SHP77 (cell line): ENCODE measurements around the gene KBTBD13.
"Not testable (repeated sequence)": the region's sequence is repeated elsewhere in the genome, so short reads cannot be mapped to it uniquely, and the experiment has no call there.

Source experiments
- DNase-seq, 2 experiments: peaks; one replicate each; lab custom pipeline; 2025; lab: John Stamatoyannopoulos, UW

The KBTBD13 gene

DNA sequence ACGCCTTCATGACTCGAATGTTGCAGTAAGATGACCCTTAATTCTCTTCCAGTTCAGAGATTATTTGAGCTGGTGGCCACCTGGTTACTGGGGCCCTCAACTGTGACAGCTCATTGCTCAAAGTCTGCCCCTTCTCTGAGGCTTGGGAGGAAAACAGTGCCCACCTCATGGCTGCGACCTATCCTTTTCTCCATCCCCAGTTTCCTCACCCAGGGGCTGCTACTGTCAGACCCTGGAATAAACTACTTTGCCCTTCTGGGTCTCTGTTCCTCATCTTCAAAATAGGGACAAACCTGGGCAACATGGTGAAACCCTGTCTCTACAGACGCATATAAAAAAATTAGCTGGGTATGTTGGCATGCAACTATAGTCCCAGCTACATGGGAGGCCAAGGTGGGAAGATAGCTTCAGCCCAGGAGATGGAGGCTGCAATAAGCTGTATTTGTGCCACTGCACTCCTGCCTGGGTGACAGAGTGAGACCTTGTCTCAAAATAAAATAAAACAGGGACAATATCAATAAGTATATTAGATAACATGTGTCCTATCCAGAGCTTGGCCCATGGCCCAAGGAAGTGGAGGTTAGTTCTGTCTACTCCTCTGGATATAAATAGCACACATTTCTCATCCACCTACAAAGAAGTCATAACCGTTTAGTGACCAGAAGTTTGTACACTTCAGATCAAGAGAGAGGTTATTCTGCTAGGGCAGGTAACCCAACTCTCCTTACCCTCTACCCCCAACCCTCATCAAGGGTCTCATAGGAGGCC lies 6.6 kb upstream of the KBTBD13 start:
- no peak for DNase-seq

DNA sequence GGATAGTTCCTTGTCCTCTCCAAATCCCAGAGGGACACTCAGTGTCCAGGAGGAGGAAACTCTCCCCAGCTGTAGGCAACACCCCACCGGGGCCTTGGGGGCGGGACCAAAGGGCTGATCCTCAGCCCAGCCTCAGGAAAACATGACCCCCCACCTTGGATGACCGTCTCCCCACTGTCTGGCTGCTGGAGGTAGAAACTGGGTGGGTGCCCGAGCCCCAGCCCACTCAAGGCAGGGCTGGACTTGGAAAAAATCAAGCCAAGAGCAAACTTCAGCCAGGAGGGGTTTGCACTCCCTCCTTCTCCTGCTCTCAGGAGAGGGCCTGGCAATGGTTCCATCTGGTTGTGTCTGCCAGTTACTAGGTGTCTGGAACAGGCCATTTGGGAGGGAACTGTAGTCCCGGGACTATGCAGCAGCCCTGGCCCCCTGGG lies 5.2 kb upstream of the KBTBD13 start:
- DNase-seq: no peak

DNA sequence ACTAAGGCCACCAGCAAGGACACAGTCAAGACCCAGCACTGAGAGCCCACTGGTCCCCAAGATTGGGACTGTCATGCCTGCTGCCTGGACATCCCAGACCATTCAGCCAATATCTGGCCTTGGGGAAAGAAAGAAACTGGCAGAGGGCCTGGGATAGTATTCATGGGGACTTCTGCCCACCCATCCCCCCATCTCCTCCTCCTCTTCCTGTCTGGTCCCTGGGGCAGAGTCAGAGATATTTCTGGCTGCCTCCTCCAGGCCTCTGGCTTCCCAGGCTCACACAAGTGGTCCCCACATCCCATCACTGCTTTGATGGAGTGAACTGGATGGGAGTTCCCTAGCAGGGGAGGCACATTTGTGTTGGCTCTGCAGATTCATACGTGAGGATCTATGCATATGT lies 4.5 kb upstream of the KBTBD13 start:
- DNase-seq: no peak

DNA sequence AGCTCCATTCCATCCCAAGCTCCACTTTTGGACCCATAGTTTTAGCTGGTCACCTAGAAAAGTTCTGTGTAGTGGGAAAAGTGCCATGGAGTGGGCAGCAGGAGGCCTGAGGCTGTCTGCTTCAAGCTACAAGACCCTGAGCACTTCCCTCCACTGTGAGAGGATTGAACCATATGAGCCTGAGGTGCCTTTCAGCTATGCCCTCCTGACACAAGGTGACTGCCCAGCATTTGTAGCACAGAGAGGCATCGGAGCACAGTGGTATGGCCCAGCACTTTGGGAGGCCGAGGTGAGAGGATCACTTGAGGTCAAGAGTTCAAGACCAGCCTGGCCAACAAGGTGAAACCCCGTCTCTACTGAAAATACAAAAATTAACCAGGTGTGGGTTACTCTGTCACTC lies 3.9 kb upstream of the KBTBD13 start:
- DNase-seq: no peak

DNA sequence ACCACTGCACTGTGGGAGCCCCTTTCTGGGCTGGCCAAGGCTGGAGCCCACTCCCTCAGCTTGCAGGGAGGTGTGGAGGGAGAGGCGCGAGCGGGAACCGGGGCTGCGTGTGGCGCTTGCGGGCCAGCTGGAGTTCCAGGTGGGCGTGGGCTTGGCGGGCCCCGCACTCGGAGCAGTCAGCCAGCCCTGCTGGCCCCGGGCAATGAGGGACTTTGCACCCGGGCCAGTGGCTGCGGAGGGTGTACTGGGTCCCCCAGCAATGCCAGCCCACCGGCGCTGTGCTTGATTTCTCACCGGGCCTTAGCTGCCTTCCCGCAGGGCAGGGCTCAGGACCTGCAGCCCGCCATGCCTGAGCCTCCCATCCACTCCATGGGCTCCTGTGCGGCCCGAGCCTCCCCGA lies 1.6 kb upstream of the KBTBD13 start:
- not testable (repeated sequence) for DNase-seq

DNA sequence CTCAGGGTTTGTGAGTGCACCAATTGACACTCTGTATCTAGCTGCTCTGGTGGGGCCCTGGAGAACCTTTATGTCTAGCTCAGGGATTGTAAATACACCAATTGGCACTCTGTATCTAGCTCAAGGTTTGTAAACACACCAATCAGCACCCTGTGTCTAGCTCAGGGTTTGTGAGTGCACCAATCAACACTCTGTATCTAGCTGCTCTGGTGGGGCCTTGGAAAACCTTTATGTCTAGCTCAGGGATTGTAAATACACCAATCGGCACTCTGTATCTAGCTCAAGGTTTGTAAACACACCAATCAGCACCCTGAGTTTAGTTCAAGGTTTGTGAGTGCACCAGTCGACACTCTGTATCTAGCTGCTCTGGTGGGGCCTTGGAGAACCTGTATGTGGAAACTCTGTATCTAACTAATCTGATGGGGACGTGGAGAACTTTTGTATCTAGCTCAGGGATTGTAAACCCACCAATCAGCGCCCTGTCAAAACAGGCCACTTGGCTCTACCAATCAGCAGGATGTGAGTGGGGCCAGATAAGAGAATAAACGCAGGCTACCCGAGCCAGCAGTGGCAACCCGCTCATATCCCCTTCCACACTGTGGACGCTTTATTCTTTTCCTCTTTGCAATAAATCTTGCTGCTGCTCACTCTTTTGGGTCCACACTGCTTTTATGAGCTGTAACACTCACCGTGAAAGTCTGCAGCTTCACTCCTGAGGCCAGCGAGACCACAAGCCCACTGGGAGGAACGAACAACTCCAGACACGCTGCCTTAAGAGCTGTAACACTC lies 745 bp upstream of the KBTBD13 start:
- DNase-seq: not testable (repeated sequence)

DNA sequence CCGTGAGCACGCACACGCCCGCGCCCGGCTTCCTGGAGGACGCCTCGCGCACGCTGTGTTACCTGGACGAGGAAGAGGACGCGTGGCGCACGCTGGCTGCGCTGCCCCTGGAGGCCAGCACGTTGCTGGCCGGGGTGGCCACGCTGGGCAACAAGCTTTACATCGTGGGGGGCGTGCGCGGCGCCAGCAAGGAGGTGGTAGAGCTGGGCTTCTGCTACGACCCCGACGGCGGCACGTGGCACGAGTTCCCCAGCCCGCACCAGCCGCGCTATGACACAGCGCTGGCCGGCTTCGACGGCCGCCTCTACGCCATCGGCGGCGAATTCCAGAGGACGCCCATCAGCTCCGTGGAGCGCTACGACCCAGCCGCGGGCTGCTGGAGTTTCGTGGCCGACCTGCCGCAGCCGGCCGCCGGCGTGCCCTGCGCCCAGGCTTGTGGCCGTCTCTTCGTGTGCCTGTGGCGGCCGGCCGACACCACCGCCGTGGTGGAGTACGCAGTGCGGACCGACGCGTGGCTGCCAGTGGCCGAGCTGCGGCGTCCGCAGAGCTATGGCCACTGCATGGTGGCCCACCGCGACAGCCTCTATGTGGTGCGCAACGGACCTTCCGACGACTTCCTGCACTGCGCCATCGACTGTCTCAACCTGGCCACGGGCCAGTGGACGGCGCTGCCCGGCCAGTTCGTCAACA lies 890 bp downstream of the KBTBD13 start:
- no peak for DNase-seq

DNA sequence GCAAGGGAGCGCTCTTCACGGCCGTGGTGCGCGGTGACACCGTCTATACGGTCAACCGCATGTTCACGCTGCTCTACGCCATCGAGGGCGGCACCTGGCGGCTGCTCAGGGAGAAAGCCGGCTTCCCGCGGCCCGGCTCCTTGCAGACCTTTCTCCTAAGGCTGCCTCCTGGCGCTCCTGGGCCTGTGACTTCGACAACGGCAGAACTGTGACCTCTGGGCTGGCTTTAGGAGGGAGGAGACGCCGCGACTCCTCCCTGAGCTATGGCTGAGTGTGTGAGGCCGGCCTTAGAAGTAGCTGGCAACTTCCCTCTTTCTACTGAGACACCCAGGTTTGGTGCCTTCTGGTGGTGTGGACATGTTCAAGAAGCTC lies 1.4 kb downstream of the KBTBD13 start:
- no peak for DNase-seq

DNA sequence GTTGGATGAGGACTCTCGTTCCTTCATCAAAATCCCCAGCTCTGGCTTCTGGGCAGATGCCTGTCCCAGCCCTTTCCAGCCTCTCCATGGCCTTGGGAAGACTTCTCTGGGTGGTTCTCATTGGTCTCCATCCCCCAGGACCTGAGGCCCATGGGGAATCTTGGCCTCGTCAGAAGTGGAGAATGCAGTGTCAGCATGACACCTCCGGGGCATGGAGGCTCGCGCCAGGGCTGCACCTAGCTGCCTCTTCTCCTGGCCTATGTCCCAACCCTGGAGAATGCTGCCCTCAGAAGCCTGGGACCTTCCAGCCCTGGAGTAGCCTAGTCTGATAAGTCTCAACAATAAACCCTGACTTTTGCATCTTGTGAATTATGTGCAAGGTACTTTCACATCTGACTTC lies 3.0 kb downstream of the KBTBD13 start:
- DNase-seq: no peak

DNA sequence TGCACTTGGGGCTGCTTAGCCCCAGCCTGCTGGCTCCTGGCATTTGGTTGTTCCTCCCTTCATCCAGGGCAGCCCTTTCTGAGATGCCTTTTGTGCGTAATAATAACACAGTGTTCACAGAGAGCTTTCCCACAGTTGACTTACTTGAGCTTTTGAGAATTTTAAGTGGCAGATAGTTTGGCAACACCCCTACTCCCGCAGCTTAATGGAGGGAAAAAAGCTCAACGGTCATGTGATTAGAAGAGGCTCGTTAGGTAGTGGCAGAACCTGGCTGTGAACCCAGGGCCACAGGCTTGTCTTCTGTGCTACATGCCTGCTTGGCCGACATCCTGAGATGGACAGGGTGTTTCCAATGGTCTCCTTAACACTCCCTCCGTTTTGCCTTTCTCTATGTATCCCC lies 4.7 kb downstream of the KBTBD13 start:
- no peak for DNase-seq

DNA sequence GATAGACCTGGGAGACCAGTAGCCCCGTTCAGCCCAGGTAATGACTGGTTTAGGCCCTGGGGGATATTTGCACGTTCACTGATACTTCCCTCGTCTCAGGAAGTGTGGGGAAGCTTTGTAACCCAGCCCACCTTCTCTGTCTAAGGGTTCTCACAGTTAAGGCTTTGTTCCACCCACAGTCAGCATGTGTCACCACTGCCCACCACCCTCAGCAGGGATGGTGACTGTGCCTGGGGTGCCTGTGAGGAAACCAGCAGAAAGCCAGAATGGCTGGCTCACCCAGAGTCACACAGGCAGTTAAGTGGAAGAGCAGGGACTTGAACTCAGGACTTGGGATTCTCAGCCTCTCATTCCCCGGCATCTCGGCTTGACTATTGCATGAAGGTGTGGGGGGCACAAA lies 5.2 kb downstream of the KBTBD13 start:
- no peak for DNase-seq

DNA sequence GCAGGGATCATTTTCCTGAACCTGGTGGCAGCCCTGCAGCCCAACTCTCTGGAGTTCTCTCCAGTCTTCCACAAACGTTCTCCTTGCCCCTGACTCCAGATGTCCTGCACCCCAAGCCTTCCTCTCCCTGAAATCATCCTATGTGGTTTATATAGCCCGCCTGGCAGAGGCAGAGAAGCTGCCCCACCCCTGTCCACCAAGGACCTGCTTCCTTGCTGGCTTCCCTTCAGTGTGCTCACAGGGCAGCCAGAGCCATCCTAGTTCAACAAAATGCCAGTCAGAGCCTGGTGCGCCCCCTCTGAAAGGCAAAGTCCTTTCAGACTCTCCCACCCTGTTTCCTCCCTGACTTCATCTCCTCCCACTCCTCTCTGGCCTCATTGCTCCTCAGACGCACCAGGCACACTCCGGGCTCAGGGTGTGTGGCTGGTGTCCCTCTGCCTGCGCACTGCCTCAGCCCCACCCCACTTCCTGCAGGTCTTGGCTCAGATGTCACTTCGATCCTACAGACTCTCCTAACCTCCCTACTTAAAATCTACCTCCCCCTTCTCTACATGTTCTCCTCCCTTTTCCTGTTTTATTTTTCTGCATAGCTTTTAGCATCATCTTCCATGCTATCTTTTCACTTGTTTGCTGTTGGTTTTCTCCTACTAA lies 5.9 kb downstream of the KBTBD13 start:
- DNase-seq: peak in 1 of 2 experiments; percentile 28

DNA sequence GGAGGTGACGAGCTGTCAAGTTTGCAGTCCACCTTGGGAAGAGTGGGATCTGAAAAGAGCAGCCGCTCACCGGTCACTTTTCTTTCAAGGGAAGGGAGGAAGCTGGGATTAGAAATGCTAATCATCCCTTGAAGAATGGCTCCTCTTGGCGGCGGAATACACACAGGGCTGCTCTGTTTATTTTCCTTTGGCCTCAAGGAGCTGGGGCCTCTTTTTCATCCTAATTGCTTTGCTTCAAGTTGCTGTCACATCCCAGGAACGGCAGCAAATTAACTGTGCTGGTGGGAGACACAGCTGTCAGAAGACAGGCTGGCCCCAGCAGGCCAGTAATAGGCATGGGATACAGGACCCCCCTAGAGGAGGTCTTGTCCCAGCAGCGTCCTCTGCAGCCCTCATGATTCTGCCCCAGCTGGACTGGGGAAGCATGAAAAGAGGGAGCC lies 6.7 kb downstream of the KBTBD13 start:
- DNase-seq: no peak

DNA sequence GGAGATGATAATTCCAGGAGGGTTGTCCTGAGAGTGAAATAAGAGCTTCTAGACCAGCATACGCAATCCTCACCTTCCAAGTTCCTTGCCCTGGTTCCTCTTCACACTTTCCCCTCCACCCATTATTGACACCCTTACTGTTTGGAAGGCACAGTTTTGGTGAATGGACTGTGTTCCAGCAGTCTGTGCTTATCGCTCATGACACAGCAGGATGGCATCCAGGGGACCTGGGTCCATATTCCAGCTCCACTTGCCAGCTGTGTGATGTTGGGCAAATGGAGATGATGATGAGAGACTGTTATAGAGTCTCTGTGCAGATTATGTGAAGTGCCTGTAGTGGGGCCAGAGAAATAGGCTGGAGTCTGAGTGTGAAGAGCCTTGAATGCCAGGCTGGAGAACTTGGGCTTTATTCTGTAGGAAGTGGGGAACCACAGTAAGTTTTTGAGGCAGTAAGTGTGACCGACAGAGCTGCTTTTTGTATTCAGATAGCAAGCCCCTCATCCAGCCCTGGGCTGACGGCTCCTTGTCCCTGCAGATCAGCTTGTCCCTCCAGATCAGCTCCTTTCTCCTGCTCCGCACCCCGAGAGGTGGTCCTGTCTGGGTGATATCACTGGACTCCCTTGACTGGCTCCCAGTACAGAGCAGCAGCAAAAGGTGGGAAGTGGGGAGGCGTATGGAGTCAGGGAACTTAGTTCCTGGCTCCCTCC lies 8.1 kb downstream of the KBTBD13 start:
- DNase-seq: no peak

DNA sequence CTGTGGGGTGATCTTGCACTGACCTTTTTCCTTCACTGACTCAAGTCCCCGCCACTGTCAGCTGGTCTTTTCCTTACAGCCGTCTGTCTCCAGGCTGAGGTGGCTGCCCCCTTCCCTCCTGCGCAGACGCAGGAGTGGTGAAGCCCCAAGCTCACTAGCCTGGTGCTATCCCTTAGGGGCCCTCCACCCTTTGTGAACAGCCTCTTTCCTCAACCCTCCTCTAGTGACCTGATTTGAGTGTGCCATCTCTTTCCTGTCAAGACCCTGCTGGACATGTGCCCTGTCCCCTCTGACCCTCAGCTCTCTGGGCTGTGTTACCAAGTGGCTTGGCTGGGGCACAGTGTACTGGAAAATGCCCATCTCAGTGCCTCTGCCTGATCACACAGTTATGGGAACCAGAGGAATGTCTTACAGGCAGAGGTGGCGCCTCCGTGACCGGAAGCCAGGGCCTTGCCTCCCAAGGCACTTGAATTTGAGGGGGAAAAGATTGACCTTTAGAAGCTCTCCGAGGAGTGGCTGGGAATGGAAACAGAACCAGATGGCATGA lies 8.7 kb downstream of the KBTBD13 start:
- no peak for DNase-seq

DNA sequence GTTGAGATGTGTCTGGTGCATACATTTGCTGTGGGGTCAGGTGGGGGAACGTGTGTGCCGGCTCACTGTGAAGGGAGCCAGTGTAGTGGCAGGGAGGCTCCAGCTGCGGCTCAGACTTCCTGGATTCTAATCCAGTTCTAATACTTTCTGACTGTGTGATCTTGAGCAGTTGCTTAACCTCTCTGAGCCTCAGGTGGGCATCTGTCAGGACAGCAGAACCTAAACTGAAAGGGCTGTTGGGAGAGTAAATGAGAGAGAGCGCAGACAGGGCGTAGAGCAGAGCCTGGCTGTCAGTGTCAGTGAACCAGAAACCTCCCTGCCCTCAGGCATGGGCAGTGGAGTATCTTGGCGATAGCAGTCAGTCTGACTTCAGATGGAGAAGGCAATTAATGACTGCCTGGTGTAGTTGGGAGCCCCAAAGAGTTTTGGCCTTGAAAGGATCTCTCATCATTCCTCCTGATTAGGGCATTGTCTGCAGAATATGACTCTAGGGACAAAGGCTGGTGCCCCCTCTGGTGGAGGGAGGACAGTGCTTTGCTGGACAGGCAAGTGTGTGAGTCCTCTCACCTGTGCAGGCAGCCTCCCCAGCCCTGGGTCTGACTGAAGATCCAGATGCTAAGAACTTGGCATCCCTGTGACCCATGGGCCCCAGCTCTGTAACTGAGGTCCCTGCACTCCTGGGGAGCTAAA lies 9.6 kb downstream of the KBTBD13 start:
- DNase-seq: peak; percentile 46 to 62

DNA sequence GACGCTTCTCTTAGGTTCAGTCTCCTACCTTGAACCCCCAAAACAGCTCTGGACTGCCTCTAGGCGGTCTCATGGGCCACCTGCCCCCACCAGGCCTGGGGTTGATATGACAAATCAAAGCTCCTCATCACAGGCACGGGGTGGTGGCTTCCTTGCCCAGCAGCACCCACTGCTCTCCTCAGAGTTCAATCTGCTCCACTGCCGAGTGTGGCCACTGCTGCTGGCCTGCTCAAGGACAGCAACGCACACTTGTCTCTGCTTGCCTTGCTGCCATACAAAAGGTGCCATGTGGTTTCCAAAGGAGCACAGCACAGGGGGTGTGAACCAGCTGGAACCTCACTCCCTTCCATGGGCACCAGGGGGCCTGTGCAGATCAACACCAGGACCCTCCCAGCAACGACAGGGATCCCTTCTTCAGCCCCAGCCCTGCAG lies 10.2 kb downstream of the KBTBD13 start:
- DNase-seq: peak in 1 of 2 experiments; percentile 19

DNA sequence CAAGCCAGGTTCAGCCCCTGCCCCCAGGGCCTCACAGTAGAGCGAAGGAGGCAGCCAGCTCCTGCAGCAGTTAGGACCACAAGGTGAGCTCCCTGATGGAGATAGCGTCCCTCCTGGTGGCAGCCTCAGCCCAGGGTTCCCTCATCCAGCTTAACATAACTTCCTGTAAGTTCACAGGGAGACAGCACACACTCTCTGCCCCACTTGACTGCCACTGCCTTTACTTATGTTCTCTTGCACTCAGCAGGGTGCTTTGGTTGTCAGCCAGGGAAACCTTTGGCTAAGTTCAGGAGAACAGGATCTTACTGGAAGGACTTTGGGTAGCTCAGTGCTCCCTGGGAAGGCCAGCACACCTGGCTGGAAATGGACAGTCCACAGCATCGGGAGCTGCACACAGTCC lies 10.9 kb downstream of the KBTBD13 start:
- DNase-seq: no peak

DNA sequence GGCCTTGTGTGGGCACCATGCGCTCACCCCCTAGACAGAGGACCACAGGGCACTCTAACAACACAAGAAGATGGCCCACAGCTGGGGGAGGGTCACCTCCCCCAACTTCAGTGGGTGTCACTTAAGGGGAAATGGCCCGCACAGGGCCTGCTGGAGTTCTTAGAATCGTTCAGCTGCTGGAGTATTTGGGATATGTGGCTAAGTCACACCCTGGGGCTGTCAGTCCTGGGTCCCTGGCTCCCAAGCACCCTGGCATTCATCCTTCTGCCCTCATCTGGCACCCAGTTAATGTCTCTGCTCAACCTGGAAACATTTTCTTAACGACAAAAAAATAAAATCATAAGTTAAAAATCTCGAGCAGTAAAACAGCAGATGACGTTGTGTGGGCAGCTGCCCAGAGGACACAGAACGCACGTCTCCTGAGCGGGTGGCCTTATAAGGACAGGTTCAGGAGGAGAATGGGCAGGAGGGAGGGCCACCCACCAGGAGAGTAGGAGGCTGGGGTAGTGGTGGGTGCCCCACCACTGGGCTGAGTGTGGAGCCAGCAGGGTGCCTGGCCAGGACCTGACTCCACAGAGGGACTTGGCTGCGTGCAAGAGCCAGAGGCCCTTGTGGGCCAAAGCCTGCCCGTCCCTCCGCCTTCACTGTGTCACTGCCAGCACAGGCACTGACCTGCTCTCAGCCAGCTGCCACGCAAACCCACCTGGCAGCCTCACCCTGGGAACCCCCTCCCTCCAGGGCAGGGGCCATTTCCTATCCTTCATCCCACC lies 11.5 kb downstream of the KBTBD13 start:
- peak; percentile 48 to 59 for DNase-seq

DNA sequence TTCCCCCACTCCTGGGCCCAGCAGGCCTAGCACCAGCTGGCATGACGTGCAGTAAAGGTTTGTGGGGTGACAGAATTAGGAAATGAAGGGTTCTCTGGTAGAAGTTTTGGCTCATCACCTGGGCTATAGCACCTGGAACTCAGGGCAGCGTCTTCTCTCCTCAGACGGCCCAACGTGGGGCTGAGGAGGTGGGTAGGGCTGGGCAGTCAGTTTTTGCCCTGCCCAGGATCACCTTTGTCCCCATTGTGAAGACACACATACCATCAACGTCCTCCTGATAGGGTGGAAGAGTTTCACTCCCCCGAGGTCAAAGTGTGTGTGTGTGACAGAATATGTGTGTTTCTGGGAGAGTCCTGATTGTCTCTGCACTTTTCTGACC lies 12.1 kb downstream of the KBTBD13 start:
- DNase-seq: no peak
